ENCODE results near the gene SPRYD3.

Gene SPRYD3

GRCh38 chr12:53064613-53065436, 14.4 kb downstream of the SPRYD3 start:
- peak overlapping the region; percentile 46 for H3K9ac ChIP-seq (ENCODE audit: low read depth, low read length)
- no peaks in the 10 kb centered on the region for H3K9me3 ChIP-seq (replicated peaks; ENCODE audit: low read length)
- H3K27me3 ChIP-seq (ENCODE audit: control insufficient read depth, insufficient read depth, low read length) = no peaks in the 10 kb centered on the region
- H3K4me3 ChIP-seq (ENCODE audit: low read length) = no peak overlapping the region
- peaks cover 66% of the 10 kb centered on the region for H3K36me3 ChIP-seq (ENCODE audit: insufficient read depth, low read length)
- peaks cover 62% of the 10 kb centered on the region for H3K4me1 ChIP-seq (ENCODE audit: control insufficient read depth, insufficient read depth, low read length)
- H3K4me2 ChIP-seq (ENCODE audit: low read length) = no peak overlapping the region

GRCh38 chr12:53063708-53064612, 15.2 kb downstream of the SPRYD3 start:
- Histone ChIP-seq H3K27me3 (ENCODE audit: control insufficient read depth, insufficient read depth, low read length) (no peaks in the 10 kb centered on the region), H3K9me3 (replicated peaks; ENCODE audit: low read length) (no peaks in the 10 kb centered on the region), H3K36me3 (ENCODE audit: insufficient read depth, low read length) (peaks cover 75% of the 10 kb centered on the region), H3K9ac (ENCODE audit: low read depth, low read length) (peak overlapping the region; percentile 46), H3K4me3 (ENCODE audit: low read length) (no peak overlapping the region), H3K4me1 (ENCODE audit: control insufficient read depth, insufficient read depth, low read length) (peaks cover 62% of the 10 kb centered on the region), H3K4me2 (ENCODE audit: low read length) (no peak overlapping the region)

DNA sequence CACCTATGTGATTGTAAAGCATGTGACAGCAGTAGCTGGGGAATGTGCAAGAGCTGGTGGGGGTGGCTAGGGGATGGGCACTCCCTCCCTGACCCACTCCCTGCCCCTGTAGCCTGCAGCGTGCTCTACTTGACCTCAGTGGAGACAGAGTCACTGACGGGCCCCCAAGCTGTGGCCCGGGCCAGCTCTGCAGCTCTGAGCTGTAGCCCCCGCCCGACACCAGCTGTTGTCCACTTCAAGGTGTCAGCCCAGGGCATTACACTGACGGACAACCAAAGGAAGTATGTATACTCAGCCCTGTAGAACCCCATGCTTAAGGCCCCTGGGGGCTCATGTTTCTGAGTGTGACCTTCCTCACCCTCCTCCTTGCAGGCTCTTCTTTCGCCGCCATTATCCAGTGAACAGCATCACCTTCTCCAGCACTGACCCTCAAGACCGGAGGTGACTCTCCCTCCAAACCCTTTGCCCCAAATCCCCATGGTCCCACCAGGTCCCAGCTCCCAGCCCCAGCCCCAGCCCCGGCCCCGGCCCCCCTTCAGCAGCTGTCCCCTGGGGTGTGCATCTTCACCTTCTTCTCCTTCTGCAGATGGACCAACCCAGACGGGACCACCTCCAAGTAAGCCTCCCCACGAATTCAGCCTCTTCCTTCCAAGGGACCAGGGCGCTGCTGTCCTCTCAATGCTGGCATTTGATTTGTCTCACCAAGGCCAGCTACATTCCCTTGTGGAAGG, 16.0 kb downstream of the SPRYD3 start:
- no peaks in the 10 kb centered on the region for H3K9me3 ChIP-seq (replicated peaks; ENCODE audit: low read length)
- no peak overlapping the region for H3K4me2 ChIP-seq (ENCODE audit: low read length)
- no peak overlapping the region for H3K9ac ChIP-seq (ENCODE audit: low read depth, low read length)
- H3K4me1 ChIP-seq (ENCODE audit: control insufficient read depth, insufficient read depth, low read length) = peaks cover 55% of the 10 kb centered on the region
- H3K36me3 ChIP-seq (ENCODE audit: insufficient read depth, low read length) = peaks cover 82% of the 10 kb centered on the region
- H3K27me3 ChIP-seq (ENCODE audit: control insufficient read depth, insufficient read depth, low read length) = no peaks in the 10 kb centered on the region
- H3K4me3 ChIP-seq (ENCODE audit: low read length) = no peak overlapping the region

DNA sequence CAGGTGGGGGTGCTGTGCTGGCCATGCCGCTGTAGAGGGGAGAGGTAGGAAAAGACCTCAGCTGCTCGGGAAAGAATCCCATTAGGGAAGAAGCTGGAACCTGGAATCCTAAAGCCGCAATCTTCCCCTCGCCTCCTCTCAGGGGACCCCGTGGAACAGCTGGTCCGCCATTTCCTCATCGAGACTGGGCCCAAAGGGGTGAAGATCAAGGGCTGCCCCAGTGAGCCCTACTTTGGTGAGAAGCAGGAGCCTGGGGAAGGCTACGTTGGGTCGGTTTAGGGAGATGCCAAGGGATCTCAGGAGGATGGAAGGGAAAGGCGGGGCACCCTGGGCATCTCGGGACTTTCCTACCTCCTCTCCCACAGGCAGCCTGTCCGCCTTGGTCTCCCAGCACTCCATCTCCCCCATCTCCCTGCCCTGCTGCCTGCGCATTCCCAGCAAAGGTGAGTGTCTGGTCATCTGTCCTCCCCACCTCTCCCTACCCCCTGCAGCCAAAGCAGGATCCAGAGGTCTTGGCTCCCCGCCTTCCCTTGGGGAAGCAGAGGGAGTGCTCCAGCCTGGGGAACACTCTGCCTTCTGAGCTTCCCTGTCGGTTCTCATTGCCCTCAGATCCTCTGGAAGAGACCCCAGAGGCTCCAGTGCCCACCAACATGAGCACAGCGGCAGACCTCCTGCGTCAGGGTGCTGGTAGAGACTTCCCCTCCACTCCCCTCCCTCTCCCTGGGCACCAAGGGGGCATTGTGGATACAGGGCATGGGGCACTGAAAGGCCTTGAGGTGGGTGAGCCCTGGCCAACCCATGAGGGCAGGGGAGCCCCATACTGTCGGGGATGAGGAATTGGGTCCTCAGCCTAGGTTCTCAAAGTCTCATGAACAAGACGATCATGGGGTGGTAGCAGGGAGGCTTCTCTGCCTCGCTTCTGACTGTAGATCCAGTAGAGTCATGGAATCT, 16.9 kb downstream of the SPRYD3 start:
- peaks cover 87% of the 10 kb centered on the region for H3K36me3 ChIP-seq (ENCODE audit: insufficient read depth, low read length)
- H3K4me3 ChIP-seq (ENCODE audit: low read length) = no peak overlapping the region
- peaks cover 50% of the 10 kb centered on the region for H3K4me1 ChIP-seq (ENCODE audit: control insufficient read depth, insufficient read depth, low read length)
- H3K4me2 ChIP-seq (ENCODE audit: low read length) = no peak overlapping the region
- peak overlapping the region; percentile 14 for H3K9ac ChIP-seq (ENCODE audit: low read depth, low read length)
- H3K9me3 ChIP-seq (replicated peaks; ENCODE audit: low read length) = no peaks in the 10 kb centered on the region
- no peaks in the 10 kb centered on the region for H3K27me3 ChIP-seq (ENCODE audit: control insufficient read depth, insufficient read depth, low read length)

GRCh38 chr12:53061404-53062010, 17.7 kb downstream of the SPRYD3 start:
- Histone ChIP-seq H3K9ac (ENCODE audit: low read depth, low read length) (no peak overlapping the region), H3K4me1 (ENCODE audit: control insufficient read depth, insufficient read depth, low read length) (peaks cover 47% of the 10 kb centered on the region), H3K36me3 (ENCODE audit: insufficient read depth, low read length) (peaks cover 93% of the 10 kb centered on the region), H3K4me2 (ENCODE audit: low read length) (no peak overlapping the region), H3K27me3 (ENCODE audit: control insufficient read depth, insufficient read depth, low read length) (no peaks in the 10 kb centered on the region), H3K9me3 (replicated peaks; ENCODE audit: low read length) (no peaks in the 10 kb centered on the region), H3K4me3 (ENCODE audit: low read length) (no peak overlapping the region)

DNA sequence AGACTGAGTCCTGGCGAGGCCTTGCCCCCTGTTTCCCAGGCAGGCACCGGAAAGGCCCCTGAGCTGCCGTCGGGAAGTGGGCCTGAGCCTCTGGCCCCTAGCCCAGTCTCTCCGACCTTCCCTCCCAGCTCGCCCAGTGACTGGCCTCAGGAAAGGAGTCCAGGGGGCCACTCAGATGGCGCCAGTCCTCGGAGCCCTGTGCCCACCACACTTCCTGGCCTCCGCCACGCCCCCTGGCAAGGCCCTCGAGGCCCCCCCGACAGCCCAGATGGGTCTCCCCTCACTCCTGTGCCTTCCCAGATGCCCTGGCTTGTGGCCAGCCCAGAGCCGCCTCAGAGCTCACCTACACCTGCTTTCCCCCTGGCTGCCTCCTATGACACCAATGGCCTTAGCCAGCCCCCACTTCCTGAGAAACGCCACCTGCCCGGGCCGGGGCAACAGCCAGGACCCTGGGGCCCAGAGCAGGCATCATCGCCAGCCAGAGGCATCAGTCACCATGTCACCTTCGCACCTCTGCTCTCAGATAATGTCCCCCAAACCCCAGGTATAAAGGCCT, 18.4 kb downstream of the SPRYD3 start:
- H3K9me3 ChIP-seq (replicated peaks; ENCODE audit: low read length) = no peaks in the 10 kb centered on the region
- no peaks in the 10 kb centered on the region for H3K27me3 ChIP-seq (ENCODE audit: control insufficient read depth, insufficient read depth, low read length)
- no peak overlapping the region for H3K9ac ChIP-seq (ENCODE audit: low read depth, low read length)
- peaks cover 89% of the 10 kb centered on the region for H3K36me3 ChIP-seq (ENCODE audit: insufficient read depth, low read length)
- no peak overlapping the region for H3K4me3 ChIP-seq (ENCODE audit: low read length)
- no peak overlapping the region for H3K4me2 ChIP-seq (ENCODE audit: low read length)
- peaks cover 42% of the 10 kb centered on the region for H3K4me1 ChIP-seq (ENCODE audit: control insufficient read depth, insufficient read depth, low read length)

GRCh38 chr12:53060064-53060720, 19.0 kb downstream of the SPRYD3 start:
- no peak overlapping the region for H3K4me2 ChIP-seq (ENCODE audit: low read length)
- peaks cover 41% of the 10 kb centered on the region for H3K4me1 ChIP-seq (ENCODE audit: control insufficient read depth, insufficient read depth, low read length)
- H3K9ac ChIP-seq (ENCODE audit: low read depth, low read length) = no peak overlapping the region
- H3K36me3 ChIP-seq (ENCODE audit: insufficient read depth, low read length) = peaks cover 89% of the 10 kb centered on the region
- H3K27me3 ChIP-seq (ENCODE audit: control insufficient read depth, insufficient read depth, low read length) = no peaks in the 10 kb centered on the region
- H3K4me3 ChIP-seq (ENCODE audit: low read length) = no peak overlapping the region
- H3K9me3 ChIP-seq (replicated peaks; ENCODE audit: low read length) = no peaks in the 10 kb centered on the region

DNA sequence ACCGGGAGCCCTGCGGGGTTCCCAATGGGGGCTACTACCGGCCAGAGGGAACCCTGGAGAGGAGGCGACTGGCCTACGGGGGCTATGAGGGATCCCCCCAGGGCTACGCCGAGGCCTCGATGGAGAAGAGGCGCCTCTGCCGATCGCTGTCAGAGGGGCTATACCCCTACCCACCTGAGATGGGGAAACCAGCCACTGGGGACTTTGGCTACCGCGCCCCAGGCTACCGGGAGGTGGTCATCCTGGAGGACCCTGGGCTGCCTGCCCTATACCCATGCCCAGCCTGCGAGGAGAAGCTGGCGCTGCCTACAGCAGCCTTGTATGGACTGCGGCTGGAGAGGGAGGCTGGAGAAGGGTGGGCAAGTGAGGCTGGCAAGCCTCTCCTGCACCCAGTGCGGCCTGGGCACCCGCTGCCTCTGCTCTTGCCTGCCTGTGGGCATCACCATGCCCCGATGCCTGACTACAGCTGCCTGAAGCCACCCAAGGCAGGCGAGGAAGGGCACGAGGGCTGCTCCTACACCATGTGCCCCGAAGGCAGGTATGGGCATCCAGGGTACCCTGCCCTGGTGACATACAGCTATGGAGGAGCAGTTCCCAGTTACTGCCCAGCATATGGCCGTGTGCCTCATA, 19.6 kb downstream of the SPRYD3 start:
- no peak overlapping the region for H3K9ac ChIP-seq (ENCODE audit: low read depth, low read length)
- peaks cover 41% of the 10 kb centered on the region for H3K4me1 ChIP-seq (ENCODE audit: control insufficient read depth, insufficient read depth, low read length)
- H3K4me2 ChIP-seq (ENCODE audit: low read length) = no peak overlapping the region
- H3K27me3 ChIP-seq (ENCODE audit: control insufficient read depth, insufficient read depth, low read length) = no peaks in the 10 kb centered on the region
- peaks cover 86% of the 10 kb centered on the region for H3K36me3 ChIP-seq (ENCODE audit: insufficient read depth, low read length)
- no peak overlapping the region for H3K4me3 ChIP-seq (ENCODE audit: low read length)
- H3K9me3 ChIP-seq (replicated peaks; ENCODE audit: low read length) = no peaks in the 10 kb centered on the region

GRCh38 chr12:53058674-53059433, 20.3 kb downstream of the SPRYD3 start:
- Histone ChIP-seq H3K4me2 (ENCODE audit: low read length) (no peak overlapping the region), H3K4me1 (ENCODE audit: control insufficient read depth, insufficient read depth, low read length) (peaks cover 41% of the 10 kb centered on the region), H3K9me3 (replicated peaks; ENCODE audit: low read length) (no peaks in the 10 kb centered on the region), H3K27me3 (ENCODE audit: control insufficient read depth, insufficient read depth, low read length) (no peaks in the 10 kb centered on the region), H3K36me3 (ENCODE audit: insufficient read depth, low read length) (peaks cover 85% of the 10 kb centered on the region), H3K9ac (ENCODE audit: low read depth, low read length) (no peak overlapping the region), H3K4me3 (ENCODE audit: low read length) (no peak overlapping the region)
